Measurements from ENCODE around the gene NELL2. TPM values are rescaled to one million over a fixed set of nuclear protein-coding genes. Genes with fewer than 3 reads are reported as not detected.

The NELL2 gene
- total and polyA plus RNA-seq, 2 donors (not counting 1 experiment from before 2014, with no cell fraction given) = 0.17 TPM; not detected in 1

GRCh38 chr12:44484862-44485261 is 391.3 kb downstream of the NELL2 start:
- no peak overlapping the region for H3K27ac ChIP-seq (ENCODE audit: insufficient read depth, low read length)
- H3K79me2 ChIP-seq (ENCODE audit: control insufficient read depth, insufficient read depth, low read length) = no peaks in the 10 kb centered on the region
- H2AFZ ChIP-seq (ENCODE audit: low read length) = no peak overlapping the region
- no peaks in the 10 kb centered on the region for H3K36me3 ChIP-seq (ENCODE audit: control insufficient read depth, insufficient read depth, low read length)
- H3K27me3 ChIP-seq (ENCODE audit: control insufficient read depth, insufficient read depth, low read length) = no peaks in the 10 kb centered on the region
- no peak for DNase-seq (ENCODE audit: low read depth in 2 of 2)
- no peak overlapping the region for H3K9ac ChIP-seq (ENCODE audit: insufficient read depth, low read length)
- H4K20me1 ChIP-seq (ENCODE audit: control insufficient read depth, extremely low read depth, insufficient read depth, low read length) = no peaks in the 10 kb centered on the region
- TF ChIP-seq EZH2 (IDR thresholded peaks at IDR 0.05; ENCODE audit: low read length, missing control alignments) (no peak), CTCF (conservative IDR thresholded peaks at IDR 0.05 in 1 of 2, IDR thresholded peaks at IDR 0.05 in 1 of 2; ENCODE audit: low read depth in 1 of 2, low read length in 2 of 2) (no peak)
- no peaks in the 10 kb centered on the region for H3K4me1 ChIP-seq (ENCODE audit: control insufficient read depth, extremely low read depth, insufficient read depth, low read length)
- H3K4me2 ChIP-seq (ENCODE audit: extremely low read depth, insufficient read depth, low read length) = no peak overlapping the region
- H3K4me3 ChIP-seq (replicated peaks in 1 of 4; ENCODE audit: control extremely low read depth in 1 of 4, insufficient read depth in 1 of 4, low read depth in 3 of 4, low read length in 4 of 4) = no peak overlapping the region
- no peaks in the 10 kb centered on the region for H3K9me3 ChIP-seq (ENCODE audit: control insufficient read depth, insufficient read depth, low read depth, low read length)

- no peak for DNase-seq (ENCODE audit: low read depth in 2 of 2)
- Histone ChIP-seq H4K20me1 (ENCODE audit: control insufficient read depth, extremely low read depth, insufficient read depth, low read length) (no peaks in the 10 kb centered on the region), H3K9ac (ENCODE audit: insufficient read depth, low read length) (no peak overlapping the region), H3K4me3 (replicated peaks in 1 of 4; ENCODE audit: control extremely low read depth in 1 of 4, insufficient read depth in 1 of 4, low read depth in 3 of 4, low read length in 4 of 4) (no peak overlapping the region), H3K4me1 (ENCODE audit: control insufficient read depth, extremely low read depth, insufficient read depth, low read length) (no peaks in the 10 kb centered on the region), H3K36me3 (ENCODE audit: control insufficient read depth, insufficient read depth, low read length) (no peaks in the 10 kb centered on the region), H3K9me3 (ENCODE audit: control insufficient read depth, insufficient read depth, low read depth, low read length) (no peaks in the 10 kb centered on the region), H2AFZ (ENCODE audit: low read length) (no peak overlapping the region), H3K4me2 (ENCODE audit: extremely low read depth, insufficient read depth, low read length) (no peak overlapping the region), H3K27me3 (ENCODE audit: control insufficient read depth, insufficient read depth, low read length) (no peaks in the 10 kb centered on the region), H3K79me2 (ENCODE audit: control insufficient read depth, insufficient read depth, low read length) (no peaks in the 10 kb centered on the region), H3K27ac (ENCODE audit: insufficient read depth, low read length) (no peak overlapping the region)
- no peak for TF ChIP-seq EZH2 (IDR thresholded peaks at IDR 0.05; ENCODE audit: low read length, missing control alignments)
- no peak for TF ChIP-seq CTCF (conservative IDR thresholded peaks at IDR 0.05 in 1 of 2, IDR thresholded peaks at IDR 0.05 in 1 of 2; ENCODE audit: low read depth in 1 of 2, low read length in 2 of 2)
Observed at GRCh38 chr12:44477331-44477980, 398.7 kb downstream of the NELL2 start.

DNA sequence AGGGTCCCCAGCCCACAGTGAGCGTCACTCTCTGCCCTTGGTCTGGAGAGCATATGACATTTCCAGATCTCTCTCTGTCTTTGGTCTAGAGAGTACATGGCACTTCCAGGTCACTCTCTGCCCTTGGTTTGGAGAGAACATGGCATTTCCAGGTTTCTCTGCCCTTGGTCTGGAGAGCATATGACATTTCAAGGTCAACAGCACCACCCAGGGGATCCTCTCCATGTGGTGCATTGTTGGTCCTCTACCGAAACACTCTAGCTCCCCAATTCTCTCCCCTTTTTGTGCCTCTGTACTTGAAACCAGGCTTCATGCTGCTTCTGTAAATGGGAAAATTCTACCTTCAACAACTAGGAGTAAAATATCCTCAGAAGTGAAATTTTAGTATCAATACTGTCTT is 399.4 kb downstream of the NELL2 start:
- H3K36me3 ChIP-seq (ENCODE audit: control insufficient read depth, insufficient read depth, low read length) = no peaks in the 10 kb centered on the region

More for the DNA sequence above, 399.4 kb downstream of the NELL2 start:
- H3K79me2 ChIP-seq (ENCODE audit: control insufficient read depth, insufficient read depth, low read length) = no peaks in the 10 kb centered on the region
- H3K4me2 ChIP-seq (ENCODE audit: extremely low read depth, insufficient read depth, low read length) = no peak overlapping the region
- no peaks in the 10 kb centered on the region for H4K20me1 ChIP-seq (ENCODE audit: control insufficient read depth, extremely low read depth, insufficient read depth, low read length)
- no peak overlapping the region for H3K9ac ChIP-seq (ENCODE audit: insufficient read depth, low read length)
- no peak for DNase-seq (ENCODE audit: low read depth in 2 of 2)
- no peaks in the 10 kb centered on the region for H3K9me3 ChIP-seq (ENCODE audit: control insufficient read depth, insufficient read depth, low read depth, low read length)
- no peak overlapping the region for H3K27ac ChIP-seq (ENCODE audit: insufficient read depth, low read length)
- no peak for TF ChIP-seq CTCF (conservative IDR thresholded peaks at IDR 0.05 in 1 of 2, IDR thresholded peaks at IDR 0.05 in 1 of 2; ENCODE audit: low read depth in 1 of 2, low read length in 2 of 2)
- no peak for TF ChIP-seq EZH2 (IDR thresholded peaks at IDR 0.05; ENCODE audit: low read length, missing control alignments)
- no peaks in the 10 kb centered on the region for H3K4me1 ChIP-seq (ENCODE audit: control insufficient read depth, extremely low read depth, insufficient read depth, low read length)
- no peak overlapping the region for H3K4me3 ChIP-seq (replicated peaks in 1 of 4; ENCODE audit: control extremely low read depth in 1 of 4, insufficient read depth in 1 of 4, low read depth in 3 of 4, low read length in 4 of 4)
- no peaks in the 10 kb centered on the region for H3K27me3 ChIP-seq (ENCODE audit: control insufficient read depth, insufficient read depth, low read length)
- no peak overlapping the region for H2AFZ ChIP-seq (ENCODE audit: low read length)
